A549 (cell line): ENCODE measurements around the gene DIS3L2. TPM values are rescaled to one million over a fixed set of nuclear protein-coding genes. Genes with fewer than 3 reads are reported as not detected.

Experiments
- ATAC-seq, 2 experiments: fragments of 200-7000 bp in 1 of 2; fragments of >200 bp in 1 of 2; cut with Nextera tagmentation in 1 of 2; cut with Tn5 transposase in 1 of 2; 3 replicates each; pipeline versions ENCODE4 v1.8.0 to v1.9.1; 2018 to 2020; ENCODE audit warnings: mild to moderate bottlenecking in 1 of 2, moderate library complexity in 1 of 2
- CTCF ChIA-PET: fragments of 300-600 bp; sonication (Branson Sonifier 250); formaldehyde crosslinking; extraction: SDS; loops from one replicate; lab custom pipeline; 2021; ENCODE audit warnings: antibody characterized with exemption, inconsistent platforms; lab: Yijun Ruan, JAX
- POLR2A ChIA-PET: fragments of 350-600 bp; formaldehyde crosslinking; extraction: SDS; loops from one replicate; lab custom pipeline; 2021; ENCODE audit warnings: antibody characterized with exemption, inconsistent platforms; lab: Yijun Ruan, JAX
- DNase-seq, 2 experiments: peaks; one replicate each; pipeline versions ENCODE4 v3.0.0 to v3.0.0-alpha.2; 2011 to 2016; ENCODE audit warnings: low read depth in 1 of 2, low spot score in 1 of 2
- FAIRE-seq: peaks from 2 replicates; lab custom pipeline; 2011; peaks lifted over from hg19 to GRCh38; lab: Jason Lieb, UNC
- H3K27ac ChIP-seq, 2 experiments: fragments of >200 bp; sonication (Bioruptor Twin); formaldehyde crosslinking; 3 replicates each; pipeline ENCODE4 v1.5.1; 2016 to 2017
- H3K4me1 ChIP-seq: fragments of >200 bp; sonication (Bioruptor Twin); formaldehyde crosslinking; 3 replicates; pipeline ENCODE4 v1.6.1; 2016
- H3K4me2 ChIP-seq: fragments of >200 bp; sonication (Bioruptor Twin); formaldehyde crosslinking; 3 replicates; pipeline ENCODE4 v1.6.1; 2016
- H3K4me3 ChIP-seq: fragments of >200 bp; sonication (Bioruptor Twin); formaldehyde crosslinking; 3 replicates; pipeline ENCODE4 v1.5.1; 2016
- H3K9me3 ChIP-seq: fragments of >200 bp; sonication (Bioruptor Twin); formaldehyde crosslinking; 3 replicates; pipeline ENCODE4 v1.6.1; 2016
- ATOH8 ChIP-seq: fragments of 250-450 bp; sonication (Bioruptor Pico); IDR thresholded peaks from 2 replicates; pipeline ENCODE4 v1.5.0; 2020; ENCODE audit warnings: low read depth, mild to moderate bottlenecking, moderate library complexity
- BCL3 ChIP-seq: fragments of >200 bp; sonication (Bioruptor Twin); formaldehyde crosslinking; IDR thresholded peaks from 3 replicates; pipeline ENCODE4 v1.6.1; 2016
- CBX2 ChIP-seq: fragments of 200-600 bp; sonication (generic); IDR thresholded peaks from 2 replicates; pipeline ENCODE4 v1.6.1; 2016; ENCODE audit warnings: low read depth, mild to moderate bottlenecking, borderline replicate concordance
- CBX8 ChIP-seq: fragments of 200-600 bp; sonication (generic); IDR thresholded peaks from 2 replicates; pipeline ENCODE4 v1.6.1; 2016
- CHD4 ChIP-seq: fragments of 200-600 bp; sonication (generic); IDR thresholded peaks from 2 replicates; pipeline ENCODE4 v1.6.1; 2016; ENCODE audit warnings: antibody characterized with exemption, mild to moderate bottlenecking, borderline replicate concordance
- EHF ChIP-seq: fragments of 250-450 bp; sonication (Bioruptor Pico); IDR thresholded peaks from 2 replicates; pipeline ENCODE4 v1.5.0; 2020; ENCODE audit warnings: mild to moderate bottlenecking
- EHMT2 ChIP-seq: fragments of 200-600 bp; sonication (generic); IDR thresholded peaks from 2 replicates; pipeline ENCODE4 v1.6.1; 2016; ENCODE audit warnings: antibody characterized with exemption, low read depth, mild to moderate bottlenecking, moderate library complexity
- ELK1 ChIP-seq: fragments of 150-350 bp; IDR thresholded peaks from 2 replicates; pipeline ENCODE4 v1.6.1; 2014; ENCODE audit warnings: low read depth, mild to moderate bottlenecking, low read length
- EP300 ChIP-seq, 2 experiments: fragments of >200 bp; sonication (Bioruptor Twin); formaldehyde crosslinking; IDR thresholded peaks; 2 replicates in 1 of 2; 3 replicates in 1 of 2; pipeline ENCODE4 v1.6.1; 2016 to 2017
- FOSB ChIP-seq: fragments of 250-450 bp; sonication (Bioruptor Pico); IDR thresholded peaks from 2 replicates; pipeline ENCODE4 v1.5.0; 2020; ENCODE audit warnings: mild to moderate bottlenecking, moderate library complexity
- FOXS1 ChIP-seq: fragments of 250-450 bp; sonication (Bioruptor Pico); IDR thresholded peaks from 2 replicates; pipeline ENCODE4 v1.5.0; 2020; ENCODE audit warnings: mild to moderate bottlenecking, moderate library complexity
- HDAC2 ChIP-seq: fragments of 200-600 bp; sonication (generic); IDR thresholded peaks from 2 replicates; pipeline ENCODE4 v1.6.1; 2016
- HES2 ChIP-seq: fragments of >200 bp; sonication (Bioruptor Twin); formaldehyde crosslinking; IDR thresholded peaks from 2 replicates; pipeline ENCODE4 v1.6.1; 2016
- HEYL ChIP-seq: fragments of 250-450 bp; sonication (Bioruptor Pico); IDR thresholded peaks from 2 replicates; pipeline ENCODE4 v1.8.0; 2021; ENCODE audit warnings: mild to moderate bottlenecking, moderate library complexity
- HOXA7 ChIP-seq: fragments of 250-450 bp; sonication (Bioruptor Pico); IDR thresholded peaks from 2 replicates; pipeline ENCODE4 v1.5.0; 2020; ENCODE audit warnings: mild to moderate bottlenecking, moderate library complexity
- HOXB13 ChIP-seq: fragments of 250-450 bp; sonication (Bioruptor Pico); IDR thresholded peaks from 2 replicates; pipeline ENCODE4 v1.5.0; 2020; ENCODE audit warnings: low read depth, mild to moderate bottlenecking, moderate library complexity
- JUNB ChIP-seq: fragments of >200 bp; sonication (Bioruptor Twin); formaldehyde crosslinking; IDR thresholded peaks from 2 replicates; pipeline ENCODE4 v1.6.1; 2016
- KDM5A ChIP-seq: fragments of 200-600 bp; sonication (generic); IDR thresholded peaks from 2 replicates; pipeline ENCODE4 v1.6.1; 2016; ENCODE audit warnings: antibody characterized with exemption, mild to moderate bottlenecking
- MAFK ChIP-seq: fragments of 450-650 bp; IDR thresholded peaks from 2 replicates; pipeline ENCODE4 v1.6.1; 2014; ENCODE audit not compliant: partially characterized antibody
- MAX ChIP-seq: IDR thresholded peaks from 2 replicates; pipeline ENCODE4 v1.6.1; 2012
- NFE2L2 ChIP-seq: fragments of 150-350 bp; conservative IDR thresholded peaks from 2 replicates; pipeline ENCODE4 v1.6.1; 2014; ENCODE audit warnings: low read length
- NPAS2 ChIP-seq: fragments of 250-450 bp; sonication (Bioruptor Pico); IDR thresholded peaks from 2 replicates; pipeline ENCODE4 v1.8.0; 2022; ENCODE audit warnings: mild to moderate bottlenecking, moderate library complexity, borderline replicate concordance
- NR3C1 ChIP-seq: fragments of >200 bp; sonication (Bioruptor Twin); formaldehyde crosslinking; IDR thresholded peaks from 3 replicates; pipeline ENCODE4 v1.6.1; 2017
- POLR2AphosphoS2 ChIP-seq: conservative IDR thresholded peaks from 2 replicates; pipeline ENCODE4 v1.6.1; 2012; ENCODE audit warnings: low read length, improper control_type of control experiment, inconsistent platforms
- SREBF2 ChIP-seq: fragments of 450-650 bp; IDR thresholded peaks from 2 replicates; pipeline ENCODE4 v1.6.1; 2014; ENCODE audit warnings: mild to moderate bottlenecking, moderate library complexity
- TFCP2L1 ChIP-seq: fragments of 250-450 bp; sonication (Bioruptor Pico); IDR thresholded peaks from 2 replicates; pipeline ENCODE4 v1.5.0; 2021; ENCODE audit warnings: mild to moderate bottlenecking
- USF2 ChIP-seq: fragments of 450-650 bp; IDR thresholded peaks from 2 replicates; pipeline ENCODE4 v1.6.1; 2014; ENCODE audit warnings: antibody characterized with exemption
- ZC3H11A ChIP-seq: fragments of 450-650 bp; IDR thresholded peaks from 2 replicates; pipeline ENCODE4 v1.6.1; 2014; ENCODE audit warnings: antibody characterized with exemption, mild to moderate bottlenecking
- ZFP36 ChIP-seq: fragments of 450-650 bp; IDR thresholded peaks from 2 replicates; pipeline ENCODE4 v1.6.1; 2014; ENCODE audit warnings: borderline replicate concordance; ENCODE audit not compliant: partially characterized antibody
- WGBS: methylation state at CpG from one replicate; pipeline ENCODE4 v1.1.6; 2017; ENCODE audit errors: missing lambda C conversion rate; 5-methylcytosine and 5-hydroxymethylcytosine counted together
- polyA plus RNA-seq, 4 experiments: library from polyadenylated mRNA; depleted of rRNA in 3 of 4; stranded (reverse); fragments of >200 nt; fragmentation: RNase III in 1 of 4; extraction: RNeasy Plus Mini Kit Qiagen cat#74134 plus additional on column Dnase treatment in 1 of 4; gene quantifications; 2 replicates in 3 of 4; 3 replicates in 1 of 4; pipeline ENCODE4 v1.2.3, GENCODE V29; 2011 to 2017

DIS3L2 gene
- polyA plus RNA-seq, 2 of the 4 experiments (the other 2 are of a cell fraction): 14.9 to 15.4 TPM

- Histone ChIP-seq H3K4me2 (no peak overlapping the region), H3K4me3 (no peak overlapping the region), H3K9me3 (no peaks in the 10 kb centered on the region), H3K4me1 (no peaks in the 10 kb centered on the region), H3K27ac (no peak overlapping the region)
- WGBS: 88% methylated on average over 9 of the region's 9 CpGs
- ChIA-PET POLR2A (no interaction called here), CTCF (interaction anchor here (1.2 to 1.6 kb wide), 2 partner anchors 11 to 133 kb away, joined by 3 to 6 read pairs; no protein-coding TSS in a partner anchor)
- FAIRE-seq (no peak), DNase-seq (no peak), ATAC-seq (no peak)
- TF ChIP-seq HES2 (no peak), MAFK (no peak), FOXS1 (CRISPR knock-in tag) (no peak), KDM5A (no peak), ZC3H11A (no peak), FOSB (CRISPR knock-in tag) (no peak), EHMT2 (no peak), JUNB (no peak), TFCP2L1 (no peak), NR3C1 (no peak), CBX2 (no peak)
Observed at GRCh38 chr2:232273903-232274643, 312.6 kb downstream of the DIS3L2 start.

GRCh38 chr2:232275670-232276069 lies 314.2 kb downstream of the DIS3L2 start:
- Histone ChIP-seq H3K27ac (no peak overlapping the region), H3K4me3 (no peak overlapping the region), H3K4me2 (no peak overlapping the region), H3K9me3 (no peaks in the 10 kb centered on the region), H3K4me1 (no peaks in the 10 kb centered on the region)
- whole genome bisulfite sequencing: 92% methylated on average over 5 of the region's 5 CpGs
- TF ChIP-seq ZC3H11A: no peak
- TF ChIP-seq ZFP36: no peak
- no peak for TF ChIP-seq NFE2L2
- TF ChIP-seq HEYL: no peak
- TF ChIP-seq TFCP2L1: no peak
- TF ChIP-seq NPAS2 (CRISPR knock-in tag): no peak
- FAIRE-seq: no peak
- POLR2A ChIA-PET: no interaction called here
- CTCF ChIA-PET: interaction anchor here (1.4 to 1.5 kb wide), 2 partner anchors 15 to 17 kb away, joined by 4 read pairs; no protein-coding TSS in a partner anchor
- ATAC-seq: no peak
- no peak for DNase-seq

GRCh38 chr2:232276084-232276732 lies 314.7 kb downstream of the DIS3L2 start:
- H3K9me3 ChIP-seq: no peaks in the 10 kb centered on the region
- no peak overlapping the region for H3K27ac ChIP-seq
- H3K4me2 ChIP-seq: no peak overlapping the region
- no peaks in the 10 kb centered on the region for H3K4me1 ChIP-seq
- DNase-seq (no peak), FAIRE-seq (no peak), ATAC-seq (no peak)
- CTCF ChIA-PET: interaction anchor here (0.9 to 1.6 kb wide), 5 partner anchors 11 to 368 kb away, joined by 3 to 4 read pairs (median 3); no protein-coding TSS in a partner anchor
- TF ChIP-seq HOXB13 (no peak), HDAC2 (no peak), HOXA7 (CRISPR knock-in tag) (no peak), KDM5A (no peak), EP300 (IDR thresholded peaks at IDR 0.05) (no peak), USF2 (no peak), BCL3 (no peak), SREBF2 (no peak), ELK1 (no peak), NR3C1 (no peak), HES2 (no peak), EHF (CRISPR knock-in tag) (no peak), ATOH8 (CRISPR knock-in tag) (no peak), MAX (no peak), CHD4 (no peak), CBX8 (no peak), POLR2AphosphoS2 (no peak)
- POLR2A ChIA-PET: no interaction called here
- H3K4me3 ChIP-seq: no peak overlapping the region
- WGBS: 82% methylated on average over 8 of the region's 8 CpGs
